IPS DF 6.9 (cell line): ENCODE measurements around the gene MTMR4.

Experiments used
- DNase-seq: peaks from one replicate; pipeline ENCODE4 v3.0.0-alpha.2; 2013; ENCODE audit warnings: low read depth, low spot score
- H3K27ac ChIP-seq: one replicate; pipeline ENCODE4 v1.5.1; 2013; ENCODE audit warnings: low read length, control low read depth
- H3K27me3 ChIP-seq: 2 replicates; pipeline ENCODE4 v1.6.1; 2013; ENCODE audit warnings: mild to moderate bottlenecking, low read length; ENCODE audit not compliant: control insufficient read depth, insufficient read depth
- H3K36me3 ChIP-seq: 2 replicates; pipeline ENCODE4 v1.6.1; 2013; ENCODE audit warnings: low read length; ENCODE audit not compliant: control insufficient read depth, insufficient read depth
- H3K4me1 ChIP-seq: 2 replicates; pipeline ENCODE4 v1.6.1; 2013; ENCODE audit warnings: low read length; ENCODE audit not compliant: control insufficient read depth, insufficient read depth
- H3K4me3 ChIP-seq: 2 replicates; pipeline ENCODE4 v1.5.1; 2013; ENCODE audit warnings: mild to moderate bottlenecking, low read length
- H3K9me3 ChIP-seq: 2 replicates; pipeline ENCODE4 v1.6.1; 2013; ENCODE audit warnings: low read length, inconsistent platforms; ENCODE audit not compliant: control insufficient read depth, insufficient read depth
- WGBS: extraction: QIAGEN DNeasy Blood & Tissue Kit; methylation state at CpG from one replicate; pipeline ENCODE4 v1.1.7; 2013; ENCODE audit warnings: mixed read lengths, missing lambda C conversion rate; ENCODE audit not compliant: insufficient read length, insufficient coverage; 5-methylcytosine and 5-hydroxymethylcytosine counted together

Gene MTMR4

GRCh38 chr17:58535431-58535830, 21.0 kb upstream of the MTMR4 start:
- no CpG with 5 or more reads among the region's 2 CpGs for WGBS
- no peak overlapping the region for H3K27ac ChIP-seq
- 0 out of 2 replicates have a peak, but pooled peaks cover 5% of the 10 kb centered on the region for H3K4me1 ChIP-seq
- no peak overlapping the region for H3K4me3 ChIP-seq
- no peaks in the 10 kb centered on the region for H3K9me3 ChIP-seq
- no peaks in the 10 kb centered on the region for H3K36me3 ChIP-seq
- no peaks in the 10 kb centered on the region for H3K27me3 ChIP-seq
- DNase-seq: no peak

GRCh38 chr17:58534901-58535421, 20.5 kb upstream of the MTMR4 start:
- no peak overlapping the region for H3K4me3 ChIP-seq
- no peaks in the 10 kb centered on the region for H3K27me3 ChIP-seq
- no CpG with 5 or more reads among the region's 4 CpGs for WGBS
- H3K9me3 ChIP-seq: no peaks in the 10 kb centered on the region
- no peak overlapping the region for H3K27ac ChIP-seq
- DNase-seq: no peak
- 0 out of 2 replicates have a peak, but pooled peaks cover 5% of the 10 kb centered on the region for H3K4me1 ChIP-seq
- H3K36me3 ChIP-seq: no peaks in the 10 kb centered on the region

GRCh38 chr17:58534331-58534730, 19.9 kb upstream of the MTMR4 start:
- Histone ChIP-seq H3K27me3 (no peaks in the 10 kb centered on the region), H3K27ac (no peak overlapping the region), H3K9me3 (no peaks in the 10 kb centered on the region), H3K36me3 (no peaks in the 10 kb centered on the region), H3K4me1 (0 out of 2 replicates have a peak, but pooled peaks cover 5% of the 10 kb centered on the region), H3K4me3 (no peak overlapping the region)
- no peak for DNase-seq
- WGBS: no CpG with 5 or more reads among the region's 3 CpGs

- DNase-seq: no peak
Measured at GRCh38 chr17:58533616-58534188, 19.3 kb upstream of the MTMR4 start.

GRCh38 chr17:58532555-58532951, 18.1 kb upstream of the MTMR4 start:
- DNase-seq: no peak
- no peaks in the 10 kb centered on the region for H3K27me3 ChIP-seq
- no peaks in the 10 kb centered on the region for H3K9me3 ChIP-seq
- H3K27ac ChIP-seq: no peak overlapping the region
- H3K36me3 ChIP-seq: no peaks in the 10 kb centered on the region
- H3K4me3 ChIP-seq: peak overlapping the region; percentile 69; the same call in 1 of the 2 replicates
- WGBS: no CpG with 5 or more reads among the region's 3 CpGs
- 0 out of 2 replicates have a peak, but pooled peaks cover 5% of the 10 kb centered on the region for H3K4me1 ChIP-seq

More at GRCh38 chr17:58533616-58534188, 19.3 kb upstream of the MTMR4 start:
- H3K36me3 ChIP-seq: no peaks in the 10 kb centered on the region
- no CpG with 5 or more reads among the region's 5 CpGs for WGBS
- 0 out of 2 replicates have a peak, but pooled peaks cover 5% of the 10 kb centered on the region for H3K4me1 ChIP-seq
- H3K27me3 ChIP-seq: no peaks in the 10 kb centered on the region
- H3K27ac ChIP-seq: no peak overlapping the region
- no peak overlapping the region for H3K4me3 ChIP-seq
- H3K9me3 ChIP-seq: no peaks in the 10 kb centered on the region

- H3K36me3 ChIP-seq: no peaks in the 10 kb centered on the region
- no peaks in the 10 kb centered on the region for H3K27me3 ChIP-seq
Measured at GRCh38 chr17:58531661-58532554, 17.5 kb upstream of the MTMR4 start.

GRCh38 chr17:58531122-58531521, 16.7 kb upstream of the MTMR4 start:
- Histone ChIP-seq H3K4me1 (peaks cover 5% of the 10 kb centered on the region; the same call in 1 of the 2 replicates), H3K4me3 (peak overlapping the region; percentile 69; the same call in 1 of the 2 replicates), H3K36me3 (no peaks in the 10 kb centered on the region), H3K27ac (no peak overlapping the region), H3K27me3 (no peaks in the 10 kb centered on the region), H3K9me3 (no peaks in the 10 kb centered on the region)
- DNase-seq: no peak
- no CpG with 5 or more reads among the region's 3 CpGs for WGBS

More at GRCh38 chr17:58531661-58532554, 17.5 kb upstream of the MTMR4 start:
- Histone ChIP-seq H3K4me3 (peak overlapping the region; percentile 69), H3K9me3 (no peaks in the 10 kb centered on the region), H3K4me1 (0 out of 2 replicates have a peak, but pooled peaks cover 5% of the 10 kb centered on the region), H3K27ac (no peak overlapping the region)
- no peak for DNase-seq
- WGBS: no CpG with 5 or more reads among the region's 82 CpGs

- WGBS: no CpG with 5 or more reads among the region's 2 CpGs
- H3K4me3 ChIP-seq: no peak overlapping the region
Measured at GRCh38 chr17:58530655-58531054, 16.2 kb upstream of the MTMR4 start.

GRCh38 chr17:58529275-58529674, 14.8 kb upstream of the MTMR4 start:
- Histone ChIP-seq H3K9me3 (no peaks in the 10 kb centered on the region), H3K36me3 (no peaks in the 10 kb centered on the region), H3K4me3 (no peak overlapping the region), H3K27me3 (no peaks in the 10 kb centered on the region), H3K4me1 (peaks cover 5% of the 10 kb centered on the region; the same call in 1 of the 2 replicates), H3K27ac (no peak overlapping the region)
- no peak for DNase-seq
- WGBS: no CpG with 5 or more reads among the region's 1 CpG

More at GRCh38 chr17:58530655-58531054, 16.2 kb upstream of the MTMR4 start:
- peaks cover 5% of the 10 kb centered on the region; the same call in 1 of the 2 replicates for H3K4me1 ChIP-seq
- no peak for DNase-seq
- no peaks in the 10 kb centered on the region for H3K9me3 ChIP-seq
- no peak overlapping the region for H3K27ac ChIP-seq
- no peaks in the 10 kb centered on the region for H3K27me3 ChIP-seq
- no peaks in the 10 kb centered on the region for H3K36me3 ChIP-seq

- no peaks in the 10 kb centered on the region for H3K27me3 ChIP-seq
- no peak overlapping the region for H3K4me3 ChIP-seq
- peaks cover 4% of the 10 kb centered on the region; the same call in 1 of the 2 replicates for H3K4me1 ChIP-seq
- no peaks in the 10 kb centered on the region for H3K9me3 ChIP-seq
- H3K36me3 ChIP-seq: no peaks in the 10 kb centered on the region
- no CpG with 5 or more reads among the region's 3 CpGs for WGBS
- DNase-seq: no peak
- H3K27ac ChIP-seq: no peak overlapping the region
Measured at GRCh38 chr17:58528443-58528842, 14.0 kb upstream of the MTMR4 start.
